ENCODE results near the gene LBX1.

DNA sequence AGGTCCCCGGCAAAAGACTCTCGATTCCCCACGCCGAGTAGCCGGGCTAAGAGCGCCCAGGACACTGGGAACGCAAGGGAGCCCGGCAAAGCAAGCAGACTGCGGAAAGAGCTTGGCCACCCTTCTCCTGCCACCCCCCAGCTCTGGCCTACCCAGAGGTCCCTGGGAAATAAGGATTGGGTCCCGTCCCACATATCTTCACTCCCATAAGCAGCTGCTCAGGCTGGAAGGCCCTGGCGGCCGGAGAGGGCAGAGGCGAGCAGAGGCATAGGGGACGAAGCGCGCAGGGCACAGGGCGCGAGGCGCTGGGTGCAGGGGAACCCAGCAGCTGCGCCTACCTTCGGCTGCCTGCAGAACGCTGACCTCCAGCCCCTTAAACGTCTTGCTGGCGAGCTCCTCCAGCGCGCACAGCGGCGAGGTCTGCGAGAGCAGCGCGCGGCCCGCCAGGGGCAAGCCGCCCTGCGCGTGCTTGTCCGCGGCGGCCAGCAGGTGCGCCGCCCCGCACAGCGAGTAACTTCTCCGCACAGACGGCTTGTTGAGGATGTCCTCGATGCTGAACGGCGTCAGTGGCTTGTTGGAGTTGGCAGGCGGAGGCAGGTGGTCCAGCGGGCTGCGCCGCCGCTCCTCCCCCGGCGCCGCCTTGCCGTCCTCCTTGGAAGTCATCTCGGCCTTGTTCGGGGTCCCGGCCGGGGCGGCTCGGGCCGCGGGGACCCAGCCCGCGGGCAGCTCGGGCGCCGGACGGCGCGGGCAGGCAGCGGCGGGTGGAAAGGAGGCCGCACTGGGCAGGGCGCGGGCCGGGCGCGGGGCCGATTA is 904 bp downstream of the LBX1 start:
- TF ChIP-seq, protein P1, sequence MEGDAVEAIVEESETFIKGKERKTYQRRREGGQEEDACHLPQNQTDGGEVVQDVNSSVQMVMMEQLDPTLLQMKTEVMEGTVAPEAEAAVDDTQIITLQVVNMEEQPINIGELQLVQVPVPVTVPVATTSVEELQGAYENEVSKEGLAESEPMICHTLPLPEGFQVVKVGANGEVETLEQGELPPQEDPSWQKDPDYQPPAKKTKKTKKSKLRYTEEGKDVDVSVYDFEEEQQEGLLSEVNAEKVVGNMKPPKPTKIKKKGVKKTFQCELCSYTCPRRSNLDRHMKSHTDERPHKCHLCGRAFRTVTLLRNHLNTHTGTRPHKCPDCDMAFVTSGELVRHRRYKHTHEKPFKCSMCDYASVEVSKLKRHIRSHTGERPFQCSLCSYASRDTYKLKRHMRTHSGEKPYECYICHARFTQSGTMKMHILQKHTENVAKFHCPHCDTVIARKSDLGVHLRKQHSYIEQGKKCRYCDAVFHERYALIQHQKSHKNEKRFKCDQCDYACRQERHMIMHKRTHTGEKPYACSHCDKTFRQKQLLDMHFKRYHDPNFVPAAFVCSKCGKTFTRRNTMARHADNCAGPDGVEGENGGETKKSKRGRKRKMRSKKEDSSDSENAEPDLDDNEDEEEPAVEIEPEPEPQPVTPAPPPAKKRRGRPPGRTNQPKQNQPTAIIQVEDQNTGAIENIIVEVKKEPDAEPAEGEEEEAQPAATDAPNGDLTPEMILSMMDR (IDR thresholded peaks at IDR 0.05; ENCODE audit: low read depth, low read length) = no peak
- TF ChIP-seq EZH2phosphoT487 (IDR thresholded peaks at IDR 0.05; ENCODE audit: low read depth) = no peak

Measured in OCI-LY3 (cell line).